ENCODE results near the gene AKT1.

DNA sequence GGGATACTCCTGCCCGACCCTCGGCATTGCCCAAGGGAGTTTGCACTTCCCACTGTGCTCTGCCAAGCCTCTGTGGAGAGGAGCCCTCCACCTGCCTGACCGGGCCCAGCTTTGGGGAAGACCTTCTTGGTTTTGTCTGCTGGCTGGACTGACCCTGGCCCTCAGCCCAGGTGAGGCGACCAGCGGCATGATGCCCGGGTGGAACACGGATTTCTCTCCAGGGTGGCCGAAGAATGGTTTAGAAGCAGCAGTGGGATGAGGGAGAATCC is 21.0 kb upstream of the AKT1 start:
- TF ChIP-seq STAT1 (IDR thresholded peaks at IDR 0.05; ENCODE audit: unreplicated experiment): no peak
- TF ChIP-seq, protein P1, sequence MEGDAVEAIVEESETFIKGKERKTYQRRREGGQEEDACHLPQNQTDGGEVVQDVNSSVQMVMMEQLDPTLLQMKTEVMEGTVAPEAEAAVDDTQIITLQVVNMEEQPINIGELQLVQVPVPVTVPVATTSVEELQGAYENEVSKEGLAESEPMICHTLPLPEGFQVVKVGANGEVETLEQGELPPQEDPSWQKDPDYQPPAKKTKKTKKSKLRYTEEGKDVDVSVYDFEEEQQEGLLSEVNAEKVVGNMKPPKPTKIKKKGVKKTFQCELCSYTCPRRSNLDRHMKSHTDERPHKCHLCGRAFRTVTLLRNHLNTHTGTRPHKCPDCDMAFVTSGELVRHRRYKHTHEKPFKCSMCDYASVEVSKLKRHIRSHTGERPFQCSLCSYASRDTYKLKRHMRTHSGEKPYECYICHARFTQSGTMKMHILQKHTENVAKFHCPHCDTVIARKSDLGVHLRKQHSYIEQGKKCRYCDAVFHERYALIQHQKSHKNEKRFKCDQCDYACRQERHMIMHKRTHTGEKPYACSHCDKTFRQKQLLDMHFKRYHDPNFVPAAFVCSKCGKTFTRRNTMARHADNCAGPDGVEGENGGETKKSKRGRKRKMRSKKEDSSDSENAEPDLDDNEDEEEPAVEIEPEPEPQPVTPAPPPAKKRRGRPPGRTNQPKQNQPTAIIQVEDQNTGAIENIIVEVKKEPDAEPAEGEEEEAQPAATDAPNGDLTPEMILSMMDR (conservative IDR thresholded peaks at IDR 0.05; ENCODE audit: low read depth in 2 of 2): no peak
- TF ChIP-seq POLR2AphosphoS5 (IDR thresholded peaks at IDR 0.05; ENCODE audit: low read depth): no peak
- no peak for TF ChIP-seq EZH2phosphoT487 (IDR thresholded peaks at IDR 0.05; ENCODE audit: unreplicated experiment)
- no peak for TF ChIP-seq NANOG (IDR thresholded peaks at IDR 0.05; ENCODE audit: borderline replicate concordance)
- TF ChIP-seq EZH2 (IDR thresholded peaks at IDR 0.05; ENCODE audit: low read depth, unreplicated experiment): no peak

Measured in GM23338 (cell line).